ENCODE results near the gene CPXM2. TPM values are rescaled to one million over a fixed set of nuclear protein-coding genes. Genes with fewer than 3 reads are reported as not detected.

CPXM2 gene
- total RNA-seq, 1 experiment from 2014 or later, result 0.12 TPM

- Histone ChIP-seq H3K4me3 (replicated peaks in 1 of 2; ENCODE audit: low read depth in 1 of 2, low read length in 2 of 2) (no peak overlapping the region), H3K9me3 (ENCODE audit: control insufficient read depth in 1 of 2, insufficient read depth in 1 of 2, low read depth in 1 of 2, low read length in 2 of 2) (0 out of 4 replicates have a peak, but pooled peaks cover 0 to 5% of the 10 kb centered on the region in 2 experiments), H3K4me1 (ENCODE audit: control insufficient read depth in 1 of 2, insufficient read depth in 2 of 2, low read length in 2 of 2) (no peaks in the 10 kb centered on the region), H4K20me1 (ENCODE audit: insufficient read depth) (no peaks in the 10 kb centered on the region), H3K27ac (ENCODE audit: low read depth, low read length) (no peak overlapping the region), H3K4me2 (ENCODE audit: low read length) (no peak overlapping the region), H3K36me3 (ENCODE audit: control insufficient read depth in 1 of 2, insufficient read depth in 2 of 2, low read length in 2 of 2) (no peaks in the 10 kb centered on the region), H3K79me2 (ENCODE audit: insufficient read depth, low read length) (no peaks in the 10 kb centered on the region), H3K9ac (ENCODE audit: low read length) (no peak overlapping the region), H3K27me3 (ENCODE audit: insufficient read depth, low read length) (peaks cover 68% of the 10 kb centered on the region), H2AFZ (ENCODE audit: low read depth, low read length, poor library complexity, severe bottlenecking) (no peak overlapping the region), H3K9me2 (ENCODE audit: insufficient read depth) (no peaks in the 10 kb centered on the region)
- intact Hi-C loops (cut with micrococcal nuclease), result no loop called here
- TF ChIP-seq EZH2 (IDR thresholded peaks at IDR 0.05) (no peak), SP1 (IDR thresholded peaks at IDR 0.05; ENCODE audit: low read depth) (no peak), ZNF274 (IDR thresholded peaks at IDR 0.05; ENCODE audit: low read depth, low read length) (no peak)
- RAD21 ChIA-PET (ENCODE audit: low non-redundant PET in 1 of 2, low total read pairs in 2 of 2, uncharacterized antibody in 2 of 2, unreplicated experiment in 2 of 2), result no interaction called here
- DNase-seq (ENCODE audit: low read depth, low spot score), result no peak
- no TSS peak for BruUV-seq (replicated peaks)
- no peak for ATAC-seq
- POLR2A ChIA-PET, result no interaction called here
- CTCF ChIA-PET, result no interaction called here
These were observed 165.2 kb downstream of the CPXM2 start for GRCh38 chr10:123726381-123726780.

- RAD21 ChIA-PET (ENCODE audit: low non-redundant PET in 1 of 2, low total read pairs in 2 of 2, uncharacterized antibody in 2 of 2, unreplicated experiment in 2 of 2), result no interaction called here
- Histone ChIP-seq H3K4me1 (ENCODE audit: control insufficient read depth in 1 of 2, insufficient read depth in 2 of 2, low read length in 2 of 2) (no peaks in the 10 kb centered on the region), H3K9me2 (ENCODE audit: insufficient read depth) (no peaks in the 10 kb centered on the region), H3K9me3 (ENCODE audit: control insufficient read depth in 1 of 2, insufficient read depth in 1 of 2, low read depth in 1 of 2, low read length in 2 of 2) (no peaks in the 10 kb centered on the region), H3K9ac (ENCODE audit: low read length) (no peak overlapping the region), H3K36me3 (ENCODE audit: control insufficient read depth in 1 of 2, insufficient read depth in 2 of 2, low read length in 2 of 2) (no peaks in the 10 kb centered on the region), H2AFZ (ENCODE audit: low read depth, low read length, poor library complexity, severe bottlenecking) (no peak overlapping the region), H3K4me2 (ENCODE audit: low read length) (no peak overlapping the region), H3K79me2 (ENCODE audit: insufficient read depth, low read length) (no peaks in the 10 kb centered on the region), H3K4me3 (replicated peaks in 1 of 2; ENCODE audit: low read depth in 1 of 2, low read length in 2 of 2) (no peak overlapping the region), H4K20me1 (ENCODE audit: insufficient read depth) (no peaks in the 10 kb centered on the region), H3K27me3 (ENCODE audit: insufficient read depth, low read length) (peaks cover 80% of the 10 kb centered on the region), H3K27ac (ENCODE audit: low read depth, low read length) (no peak overlapping the region)
- BruUV-seq (replicated peaks), result no TSS peak
- no peak for ATAC-seq
- DNase-seq (ENCODE audit: low read depth, low spot score), result no peak
- TF ChIP-seq ZBTB33 (IDR thresholded peaks at IDR 0.05; ENCODE audit: extremely low read depth, insufficient replicate concordance, low read length) (no peak), RAD21 (IDR thresholded peaks at IDR 0.05; ENCODE audit: low read depth) (no peak), SRF (IDR thresholded peaks at IDR 0.05; ENCODE audit: low read depth) (no peak)
- CTCF ChIA-PET, result no interaction called here
- POLR2A ChIA-PET, result no interaction called here
- intact Hi-C loops (cut with micrococcal nuclease), result no loop called here
These were observed 166.9 kb downstream of the CPXM2 start for GRCh38 chr10:123724747-123725146.

All from HCT116 (cell line).